IMR-90 (cell line): ENCODE measurements around the gene GM2A. TPM values are rescaled to one million over a fixed set of nuclear protein-coding genes. Genes with fewer than 3 reads are reported as not detected.

ENCODE experiments used
- ATAC-seq: fragments of 200-7000 bp; cut with Tn5 transposase; 2 replicates; pipeline ENCODE4 v1.9.1; 2020; ENCODE audit warnings: low read depth, mild to moderate bottlenecking, moderate library complexity
- BruUV-seq: library from RNA; stranded (reverse); fragments of 400-500 nt; replicated peaks from 2 replicates; lab custom pipeline; 2021; lab: Mats Ljungman, UMichigan
- CTCF ChIA-PET: fragments of 300-600 bp; formaldehyde crosslinking; extraction: SDS; loops from one replicate; lab custom pipeline; 2021; ENCODE audit warnings: antibody characterized with exemption; lab: Yijun Ruan, JAX
- POLR2A ChIA-PET: fragments of 300-600 bp; sonication (Branson Sonifier 250); formaldehyde crosslinking; loops from one replicate; lab custom pipeline; 2022; ENCODE audit warnings: antibody characterized with exemption; ENCODE audit not compliant: unreplicated experiment; lab: Charles Lee
- DNase-seq: peaks from one replicate; pipeline ENCODE4 v3.0.0; 2013
- H2AFZ ChIP-seq: replicated peaks from 2 replicates; pipeline ENCODE3; 2013; ENCODE audit warnings: low read length, mild to moderate bottlenecking; ENCODE audit not compliant: poor library complexity
- H2AK5ac ChIP-seq: 2 replicates; pipeline ENCODE4 v1.6.1; 2013; ENCODE audit warnings: low read depth, low read length, inconsistent platforms
- H2AK9ac ChIP-seq: replicated peaks from 2 replicates; pipeline ENCODE3; 2013; ENCODE audit warnings: mild to moderate bottlenecking, low read depth, low read length, moderate library complexity; ENCODE audit not compliant: poor library complexity
- H2BK120ac ChIP-seq: 2 replicates; pipeline ENCODE4 v1.6.1; 2013; ENCODE audit warnings: low read depth, low read length, inconsistent platforms
- H2BK15ac ChIP-seq: 3 replicates; pipeline ENCODE4 v1.6.1; 2013; ENCODE audit warnings: low read depth, low read length, inconsistent platforms
- H2BK20ac ChIP-seq: 2 replicates; pipeline ENCODE4 v1.6.1; 2013; ENCODE audit warnings: low read depth, mild to moderate bottlenecking, inconsistent platforms, low read length, moderate library complexity
- H2BK5ac ChIP-seq: 2 replicates; pipeline ENCODE4 v1.6.1; 2013; ENCODE audit warnings: mild to moderate bottlenecking, low read depth, low read length, inconsistent platforms; ENCODE audit not compliant: poor library complexity, severe bottlenecking
- H3K14ac ChIP-seq: replicated peaks from 2 replicates; pipeline ENCODE4 v1.6.1; 2013; ENCODE audit warnings: low read depth, low read length, inconsistent platforms
- H3K18ac ChIP-seq: 2 replicates; pipeline ENCODE4 v1.6.1; 2013; ENCODE audit warnings: low read depth, low read length, control low read depth
- H3K23ac ChIP-seq: 2 replicates; pipeline ENCODE4 v1.6.1; 2013; ENCODE audit warnings: low read depth, low read length, inconsistent platforms
- H3K27ac ChIP-seq: 2 replicates; pipeline ENCODE4 v1.5.1; 2013; ENCODE audit warnings: mild to moderate bottlenecking, control low read depth, low read length; ENCODE audit not compliant: insufficient read depth
- H3K27me3 ChIP-seq: 2 replicates; pipeline ENCODE4 v1.6.1; 2013; ENCODE audit warnings: low read length; ENCODE audit not compliant: control insufficient read depth, insufficient read depth
- H3K36me3 ChIP-seq: 2 replicates; pipeline ENCODE4 v1.6.1; 2013; ENCODE audit warnings: low read length, mixed read lengths; ENCODE audit not compliant: control insufficient read depth, insufficient read depth
- H3K4ac ChIP-seq: 2 replicates; pipeline ENCODE4 v1.6.1; 2013; ENCODE audit warnings: low read depth, low read length, inconsistent platforms
- H3K4me1 ChIP-seq: 2 replicates; pipeline ENCODE4 v1.6.1; 2013; ENCODE audit warnings: low read length, mixed read lengths; ENCODE audit not compliant: control insufficient read depth, insufficient read depth
- H3K4me2 ChIP-seq: 2 replicates; pipeline ENCODE4 v1.6.1; 2013; ENCODE audit warnings: low read depth, mild to moderate bottlenecking, control low read depth, low read length, moderate library complexity
- H3K4me3 ChIP-seq: 2 replicates; pipeline ENCODE4 v1.5.1; 2013; ENCODE audit warnings: low read depth, mild to moderate bottlenecking, control low read depth, low read length, moderate library complexity; ENCODE audit not compliant: insufficient read depth
- H3K56ac ChIP-seq: 2 replicates; pipeline ENCODE4 v1.6.1; 2013; ENCODE audit warnings: low read length, inconsistent platforms; ENCODE audit not compliant: insufficient read depth; ENCODE audit errors: extremely low read depth
- H3K79me1 ChIP-seq, 2 experiments: 2 replicates each; pipeline ENCODE4 v1.6.1; 2013; ENCODE audit warnings: low read length in 2 of 2, inconsistent platforms in 1 of 2, low read depth in 1 of 2
- H3K9ac ChIP-seq: 2 replicates; pipeline ENCODE4 v1.6.1; 2013; ENCODE audit warnings: low read depth, low read length, control low read depth
- H3K9me1 ChIP-seq: 2 replicates; pipeline ENCODE4 v1.6.1; 2013; ENCODE audit warnings: low read length, inconsistent platforms; ENCODE audit not compliant: insufficient read depth
- H3K9me3 ChIP-seq: 2 replicates; pipeline ENCODE4 v1.6.1; 2013; ENCODE audit warnings: low read length; ENCODE audit not compliant: control insufficient read depth, insufficient read depth
- H4K20me1 ChIP-seq: 2 replicates; pipeline ENCODE4 v1.6.1; 2013; ENCODE audit warnings: low read length, inconsistent platforms; ENCODE audit not compliant: insufficient read depth
- H4K5ac ChIP-seq: 2 replicates; pipeline ENCODE4 v1.6.1; 2013; ENCODE audit warnings: mild to moderate bottlenecking, low read depth, low read length, control low read depth
- H4K8ac ChIP-seq, 2 experiments: 2 replicates each; pipeline ENCODE4 v1.6.1; 2013; ENCODE audit warnings: low read depth in 2 of 2, low read length in 2 of 2, control low read depth in 1 of 2, inconsistent platforms in 1 of 2
- H4K91ac ChIP-seq: 2 replicates; pipeline ENCODE4 v1.6.1; 2013; ENCODE audit warnings: low read depth, low read length, inconsistent platforms; ENCODE audit not compliant: insufficient read depth
- BHLHE40 ChIP-seq: fragments of 150-350 bp; IDR thresholded peaks from 2 replicates; pipeline ENCODE4 v1.6.1; 2016; ENCODE audit warnings: mild to moderate bottlenecking, low read depth, low read length
- CEBPB ChIP-seq: IDR thresholded peaks from 2 replicates; pipeline ENCODE4 v1.6.1; 2012; ENCODE audit warnings: low read depth, low read length, improper control_type of control experiment
- CHD1 ChIP-seq: IDR thresholded peaks from 2 replicates; pipeline ENCODE4 v1.6.1; 2012; ENCODE audit warnings: low read depth, low read length, improper control_type of control experiment
- FOS ChIP-seq: fragments of 150-350 bp; IDR thresholded peaks from 2 replicates; pipeline ENCODE4 v1.6.1; 2016; ENCODE audit warnings: low read depth, low read length
- MAFK ChIP-seq: IDR thresholded peaks from 2 replicates; pipeline ENCODE4 v1.6.1; 2012; ENCODE audit warnings: low read depth, low read length, improper control_type of control experiment
- MAZ ChIP-seq: IDR thresholded peaks from 2 replicates; pipeline ENCODE4 v1.6.1; 2012; ENCODE audit warnings: low read depth, mild to moderate bottlenecking, low read length, improper control_type of control experiment, moderate library complexity, borderline replicate concordance
- MXI1 ChIP-seq: IDR thresholded peaks from 2 replicates; pipeline ENCODE4 v1.6.1; 2012; ENCODE audit warnings: low read depth, mild to moderate bottlenecking, low read length, moderate library complexity, borderline replicate concordance
- NFE2L2 ChIP-seq: fragments of 150-350 bp; IDR thresholded peaks from 2 replicates; pipeline ENCODE4 v1.6.1; 2016; ENCODE audit warnings: low read depth, mild to moderate bottlenecking, low read length
- POLR2A ChIP-seq: IDR thresholded peaks from 2 replicates; pipeline ENCODE4 v1.6.1; 2012; ENCODE audit warnings: mild to moderate bottlenecking, low read depth, low read length
- RAD21 ChIP-seq: IDR thresholded peaks from 2 replicates; pipeline ENCODE4 v1.6.1; 2012; ENCODE audit warnings: low read length, improper control_type of control experiment
- RCOR1 ChIP-seq: IDR thresholded peaks from 2 replicates; pipeline ENCODE4 v1.6.1; 2012; ENCODE audit warnings: mild to moderate bottlenecking, low read length, improper control_type of control experiment; ENCODE audit not compliant: insufficient replicate concordance
- RFX5 ChIP-seq: IDR thresholded peaks from 2 replicates; pipeline ENCODE4 v1.8.0; 2012; ENCODE audit warnings: low read depth, mild to moderate bottlenecking, low read length, moderate library complexity
- SMC3 ChIP-seq: fragments of 150-350 bp; IDR thresholded peaks from 2 replicates; pipeline ENCODE4 v1.6.1; 2016; ENCODE audit warnings: low read depth, mild to moderate bottlenecking, antibody characterized with exemption, low read length, moderate library complexity
- WGBS, 2 experiments: methylation state at CpG; one replicate each; pipeline versions ENCODE4 v1.1.5 to v1.1.7; 2013; ENCODE audit warnings: missing lambda C conversion rate in 2 of 2; ENCODE audit not compliant: insufficient read length in 1 of 2; ENCODE audit errors: extremely low coverage in 2 of 2; 5-methylcytosine and 5-hydroxymethylcytosine counted together
- dilution Hi-C: fragments of 300-500 bp; cut with HindIII; formaldehyde crosslinking; loops from one replicate; pipeline ENCODE4 v1.14.3; 2018; ENCODE audit warnings: low sequenced_read_pairs; ENCODE audit not compliant: unreplicated experiment
- in situ Hi-C: fragments of 300-500 bp; cut with MboI; formaldehyde crosslinking; loops from 3 replicates; pipeline ENCODE4 v1.14.3; 2019; ENCODE audit warnings: low sequenced_read_pairs, inconsistent platforms, mixed read lengths
- intact Hi-C: fragments of 100-400 bp; cut with micrococcal nuclease; formaldehyde crosslinking; loops from 2 replicates; pipeline ENCODE4 v1.10.0; 2022
- polyA plus RNA-seq, 3 experiments: library from polyadenylated mRNA; depleted of rRNA; stranded (reverse); fragments of >200 nt; gene quantifications; 2 replicates each; pipeline ENCODE4 v1.2.3, GENCODE V29; 2012; ENCODE audit warnings: low replicate concordance in 1 of 3
- total RNA-seq: library from RNA; depleted of rRNA; stranded (reverse); fragments of >200 nt; gene quantifications from 2 replicates; pipeline ENCODE4 v1.2.3, GENCODE V29; 2012
- TF ChIP-seq, protein P1 (sequence below): fragments of 150-350 bp; IDR thresholded peaks from 2 replicates; pipeline ENCODE4 v1.6.1; 2017; ENCODE audit warnings: mild to moderate bottlenecking, antibody characterized with exemption, low read length, low read depth
- TF ChIP-seq, protein P2 (sequence below): conservative IDR thresholded peaks from 2 replicates; pipeline ENCODE4 v1.5.1; 2012; ENCODE audit warnings: mild to moderate bottlenecking, low read depth, low read length, improper control_type of control experiment
- TF ChIP-seq, protein P3 (sequence below): fragments of 150-350 bp; IDR thresholded peaks from 2 replicates; pipeline ENCODE4 v1.6.1; 2016; ENCODE audit warnings: low read depth, mild to moderate bottlenecking, low read length, moderate library complexity, borderline replicate concordance

The GM2A gene
- total and polyA plus RNA-seq, 2 of the 4 experiments (the other 2 are of a cell fraction) = 13.8 to 18.5 TPM

DNA sequence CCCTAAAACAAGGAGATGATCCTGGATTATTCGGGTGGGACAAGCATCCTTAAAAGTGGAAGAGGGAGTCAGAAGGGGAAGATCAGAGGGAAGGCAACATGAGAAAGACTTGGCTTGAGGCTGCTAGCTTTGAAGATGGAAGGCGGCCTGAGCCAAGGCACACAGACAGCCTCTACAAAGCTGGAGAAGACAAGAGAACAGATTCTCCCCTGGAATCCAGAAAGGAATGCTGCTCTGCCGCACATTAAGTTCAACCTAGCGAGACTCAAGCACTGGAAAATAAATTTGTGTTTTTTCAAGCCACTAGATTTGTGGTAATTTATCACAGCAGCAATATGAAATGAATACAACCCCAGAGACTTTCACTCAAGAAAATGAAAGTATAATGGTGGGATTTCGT, 32.7 kb downstream of the GM2A start:
- H4K8ac ChIP-seq = no peak overlapping the region
- no peak overlapping the region for H3K4me3 ChIP-seq
- H3K4ac ChIP-seq = no peak overlapping the region
- TF ChIP-seq RAD21 (no peak), MXI1 (no peak), BHLHE40 (no peak), POLR2A (no peak), RCOR1 (no peak), CEBPB (no peak), RFX5 (no peak), SMC3 (no peak), MAFK (no peak), MAZ (no peak), NFE2L2 (no peak), FOS (no peak), CHD1 (no peak)
- TF ChIP-seq, protein P1, sequence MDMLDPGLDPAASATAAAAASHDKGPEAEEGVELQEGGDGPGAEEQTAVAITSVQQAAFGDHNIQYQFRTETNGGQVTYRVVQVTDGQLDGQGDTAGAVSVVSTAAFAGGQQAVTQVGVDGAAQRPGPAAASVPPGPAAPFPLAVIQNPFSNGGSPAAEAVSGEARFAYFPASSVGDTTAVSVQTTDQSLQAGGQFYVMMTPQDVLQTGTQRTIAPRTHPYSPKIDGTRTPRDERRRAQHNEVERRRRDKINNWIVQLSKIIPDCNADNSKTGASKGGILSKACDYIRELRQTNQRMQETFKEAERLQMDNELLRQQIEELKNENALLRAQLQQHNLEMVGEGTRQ = no peak
- TF ChIP-seq, protein P2, sequence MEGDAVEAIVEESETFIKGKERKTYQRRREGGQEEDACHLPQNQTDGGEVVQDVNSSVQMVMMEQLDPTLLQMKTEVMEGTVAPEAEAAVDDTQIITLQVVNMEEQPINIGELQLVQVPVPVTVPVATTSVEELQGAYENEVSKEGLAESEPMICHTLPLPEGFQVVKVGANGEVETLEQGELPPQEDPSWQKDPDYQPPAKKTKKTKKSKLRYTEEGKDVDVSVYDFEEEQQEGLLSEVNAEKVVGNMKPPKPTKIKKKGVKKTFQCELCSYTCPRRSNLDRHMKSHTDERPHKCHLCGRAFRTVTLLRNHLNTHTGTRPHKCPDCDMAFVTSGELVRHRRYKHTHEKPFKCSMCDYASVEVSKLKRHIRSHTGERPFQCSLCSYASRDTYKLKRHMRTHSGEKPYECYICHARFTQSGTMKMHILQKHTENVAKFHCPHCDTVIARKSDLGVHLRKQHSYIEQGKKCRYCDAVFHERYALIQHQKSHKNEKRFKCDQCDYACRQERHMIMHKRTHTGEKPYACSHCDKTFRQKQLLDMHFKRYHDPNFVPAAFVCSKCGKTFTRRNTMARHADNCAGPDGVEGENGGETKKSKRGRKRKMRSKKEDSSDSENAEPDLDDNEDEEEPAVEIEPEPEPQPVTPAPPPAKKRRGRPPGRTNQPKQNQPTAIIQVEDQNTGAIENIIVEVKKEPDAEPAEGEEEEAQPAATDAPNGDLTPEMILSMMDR = no peak
- TF ChIP-seq, protein P3, sequence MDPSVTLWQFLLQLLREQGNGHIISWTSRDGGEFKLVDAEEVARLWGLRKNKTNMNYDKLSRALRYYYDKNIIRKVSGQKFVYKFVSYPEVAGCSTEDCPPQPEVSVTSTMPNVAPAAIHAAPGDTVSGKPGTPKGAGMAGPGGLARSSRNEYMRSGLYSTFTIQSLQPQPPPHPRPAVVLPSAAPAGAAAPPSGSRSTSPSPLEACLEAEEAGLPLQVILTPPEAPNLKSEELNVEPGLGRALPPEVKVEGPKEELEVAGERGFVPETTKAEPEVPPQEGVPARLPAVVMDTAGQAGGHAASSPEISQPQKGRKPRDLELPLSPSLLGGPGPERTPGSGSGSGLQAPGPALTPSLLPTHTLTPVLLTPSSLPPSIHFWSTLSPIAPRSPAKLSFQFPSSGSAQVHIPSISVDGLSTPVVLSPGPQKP = no peak
- WGBS, 2 experiments = 80% methylated on average over 1 of the region's 5 CpGs; no CpG with 5 or more reads in 1 of the 2 experiments
- ChIA-PET CTCF (no interaction called here), POLR2A (no interaction called here)
- no peak overlapping the region for H2BK20ac ChIP-seq
- H2AFZ ChIP-seq = no peak overlapping the region
- H3K9me1 ChIP-seq = no peaks in the 10 kb centered on the region
- in situ Hi-C loops = no loop called here
- no peak overlapping the region for H3K4me2 ChIP-seq
- no peak overlapping the region for H2BK120ac ChIP-seq
- no TSS peak for BruUV-seq
- intact Hi-C loops = no loop called here
- no peak overlapping the region for H4K5ac ChIP-seq
- H2AK5ac ChIP-seq = no peak overlapping the region
- no peak overlapping the region for H3K27ac ChIP-seq
- H4K20me1 ChIP-seq = no peaks in the 10 kb centered on the region
- no peak overlapping the region for H2AK9ac ChIP-seq
- no peak overlapping the region for H3K14ac ChIP-seq
- ATAC-seq (no peak), DNase-seq (no peak)
- no peak overlapping the region for H4K91ac ChIP-seq
- no peak overlapping the region for H3K9ac ChIP-seq
- H2BK5ac ChIP-seq = no peak overlapping the region
- H3K9me3 ChIP-seq = no peaks in the 10 kb centered on the region
- no peaks in the 10 kb centered on the region for H3K4me1 ChIP-seq
- dilution Hi-C loops = no loop called here
- H2BK15ac ChIP-seq = no peak overlapping the region
- no peak overlapping the region for H3K18ac ChIP-seq
- H3K27me3 ChIP-seq = no peaks in the 10 kb centered on the region; the same call in none of the 2 replicates
- no peaks in the 10 kb centered on the region for H3K79me1 ChIP-seq
- H3K36me3 ChIP-seq = no peaks in the 10 kb centered on the region
- H3K23ac ChIP-seq = no peak overlapping the region
- H3K56ac ChIP-seq = no peak overlapping the region
